OCI-LY1 (cell line): ENCODE data around the gene F10.

Experiments
- H2AFZ ChIP-seq: fragments of 200-600 bp; sonication (generic), shearing (Covaris generic); 2 replicates; pipeline ENCODE4 v1.6.0; 2014; ENCODE audit warnings: antibody characterized with exemption, mild to moderate bottlenecking, low read length
- H3F3A ChIP-seq: fragments of 200-600 bp; sonication (generic), shearing (Covaris generic); 2 replicates; pipeline ENCODE4 v1.6.0; 2014; ENCODE audit warnings: mild to moderate bottlenecking, antibody characterized with exemption, low read length, moderate library complexity; ENCODE audit not compliant: insufficient read depth
- H3K27ac ChIP-seq: fragments of 200-600 bp; sonication (generic); 2 replicates; pipeline ENCODE4 v1.5.1; 2014; ENCODE audit warnings: low read length, mixed run types, mild to moderate bottlenecking, low read depth; ENCODE audit not compliant: poor library complexity, severe bottlenecking
- H3K27me3 ChIP-seq: fragments of 200-600 bp; sonication (generic); 2 replicates; pipeline ENCODE4 v1.6.0; 2014; ENCODE audit warnings: antibody characterized with exemption, mild to moderate bottlenecking, low read length, moderate library complexity; ENCODE audit not compliant: insufficient read depth
- H3K36me3 ChIP-seq: fragments of 200-600 bp; sonication (generic); 2 replicates; pipeline ENCODE4 v1.6.1; 2014; ENCODE audit warnings: mild to moderate bottlenecking, antibody characterized with exemption, low read length, moderate library complexity, mixed read lengths; ENCODE audit not compliant: insufficient read depth
- H3K4me1 ChIP-seq: fragments of 200-600 bp; sonication (generic); 2 replicates; pipeline ENCODE4 v1.5.1; 2014; ENCODE audit warnings: mild to moderate bottlenecking, low read length, moderate library complexity; ENCODE audit not compliant: insufficient read depth, severe bottlenecking
- H3K4me2 ChIP-seq: fragments of 200-600 bp; sonication (generic), shearing (Covaris generic); 2 replicates; pipeline ENCODE4 v1.6.1; 2014; ENCODE audit warnings: low read length
- H3K4me3 ChIP-seq: fragments of 200-600 bp; sonication (generic); 2 replicates; pipeline ENCODE4 v1.5.1; 2014; ENCODE audit warnings: low read length, low read depth, mild to moderate bottlenecking, mixed read lengths; ENCODE audit not compliant: poor library complexity, severe bottlenecking
- H3K79me2 ChIP-seq: fragments of 200-600 bp; shearing (Covaris generic); 2 replicates; pipeline ENCODE4 v1.6.1; 2016; ENCODE audit warnings: mixed run types, low read length, mixed read lengths; ENCODE audit not compliant: insufficient read depth
- H3K9ac ChIP-seq: fragments of 200-600 bp; sonication (generic), shearing (Covaris generic); 2 replicates; pipeline ENCODE4 v1.6.1; 2014; ENCODE audit warnings: mild to moderate bottlenecking, low read length, mixed read lengths
- H3K9me2 ChIP-seq: fragments of 200-600 bp; sonication (generic), shearing (Covaris generic); 2 replicates; pipeline ENCODE4 v1.6.1; 2014; ENCODE audit warnings: low read depth, mild to moderate bottlenecking, low read length, mixed read lengths
- H3K9me3 ChIP-seq: fragments of 200-600 bp; shearing (Covaris generic); 2 replicates; pipeline ENCODE4 v1.6.1; 2014; ENCODE audit warnings: low read length, mixed read lengths
- H4K20me1 ChIP-seq: fragments of 200-600 bp; sonication (generic), shearing (Covaris generic); 2 replicates; pipeline ENCODE4 v1.6.0; 2016; ENCODE audit warnings: mild to moderate bottlenecking, low read length; ENCODE audit not compliant: insufficient read depth
- EZH2 ChIP-seq: fragments of 200-600 bp; sonication (generic), shearing (Covaris generic); IDR thresholded peaks from 2 replicates; pipeline ENCODE4 v1.8.0; 2017; ENCODE audit warnings: borderline replicate concordance, mixed run types, mild to moderate bottlenecking, antibody characterized with exemption, low read length, moderate library complexity, mixed read lengths
- TF ChIP-seq, protein P1 (sequence below): fragments of 200-600 bp; sonication (generic), shearing (Covaris generic); IDR thresholded peaks from 2 replicates; pipeline ENCODE4 v1.5.1; 2017; ENCODE audit warnings: mild to moderate bottlenecking, antibody characterized with exemption, low read length, moderate library complexity, mixed read lengths

Gene F10

DNA sequence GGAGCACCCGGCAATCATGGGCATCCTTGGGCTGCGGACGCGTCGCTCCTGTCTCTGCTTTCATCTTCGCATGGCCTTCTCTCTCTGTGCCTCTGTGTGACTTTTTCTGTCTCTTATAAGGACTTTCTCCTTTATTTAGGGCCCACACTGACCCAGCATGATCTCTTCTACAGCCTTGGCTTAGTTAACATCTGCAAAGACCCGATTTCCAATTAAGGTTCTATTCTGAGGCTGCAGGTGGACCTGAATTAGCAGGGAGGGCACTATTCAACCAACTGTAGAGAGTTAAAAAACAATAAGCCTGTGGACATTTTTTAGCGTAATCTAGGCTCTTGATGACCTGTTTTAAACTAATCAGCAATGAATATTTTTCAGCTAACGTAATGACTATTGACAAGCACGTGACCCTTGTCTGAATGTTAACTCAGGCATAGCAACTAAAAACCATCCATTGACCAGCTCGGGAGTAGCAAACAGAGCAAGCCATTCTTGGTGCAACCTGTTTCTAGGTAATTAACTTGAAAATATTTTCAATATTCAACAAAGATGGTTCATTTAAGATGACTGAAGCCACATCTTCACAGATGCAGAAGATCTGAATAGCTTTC is 15.2 kb downstream of the F10 start:
- Histone ChIP-seq H3K27me3 (peaks cover 4% of the 10 kb centered on the region; the same call in 1 of the 2 replicates), H3K9ac (no peak overlapping the region), H3K36me3 (no peaks in the 10 kb centered on the region), H3K27ac (no peak overlapping the region), H3K4me2 (no peak overlapping the region), H3K4me3 (no peak overlapping the region), H2AFZ (no peak overlapping the region), H3K9me3 (no peaks in the 10 kb centered on the region), H3K9me2 (no peaks in the 10 kb centered on the region), H3K4me1 (no peaks in the 10 kb centered on the region), H3F3A (no peaks in the 10 kb centered on the region), H4K20me1 (no peaks in the 10 kb centered on the region), H3K79me2 (no peaks in the 10 kb centered on the region)
- TF ChIP-seq, protein P1, sequence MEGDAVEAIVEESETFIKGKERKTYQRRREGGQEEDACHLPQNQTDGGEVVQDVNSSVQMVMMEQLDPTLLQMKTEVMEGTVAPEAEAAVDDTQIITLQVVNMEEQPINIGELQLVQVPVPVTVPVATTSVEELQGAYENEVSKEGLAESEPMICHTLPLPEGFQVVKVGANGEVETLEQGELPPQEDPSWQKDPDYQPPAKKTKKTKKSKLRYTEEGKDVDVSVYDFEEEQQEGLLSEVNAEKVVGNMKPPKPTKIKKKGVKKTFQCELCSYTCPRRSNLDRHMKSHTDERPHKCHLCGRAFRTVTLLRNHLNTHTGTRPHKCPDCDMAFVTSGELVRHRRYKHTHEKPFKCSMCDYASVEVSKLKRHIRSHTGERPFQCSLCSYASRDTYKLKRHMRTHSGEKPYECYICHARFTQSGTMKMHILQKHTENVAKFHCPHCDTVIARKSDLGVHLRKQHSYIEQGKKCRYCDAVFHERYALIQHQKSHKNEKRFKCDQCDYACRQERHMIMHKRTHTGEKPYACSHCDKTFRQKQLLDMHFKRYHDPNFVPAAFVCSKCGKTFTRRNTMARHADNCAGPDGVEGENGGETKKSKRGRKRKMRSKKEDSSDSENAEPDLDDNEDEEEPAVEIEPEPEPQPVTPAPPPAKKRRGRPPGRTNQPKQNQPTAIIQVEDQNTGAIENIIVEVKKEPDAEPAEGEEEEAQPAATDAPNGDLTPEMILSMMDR, result no peak
- no peak for TF ChIP-seq EZH2

- no peak overlapping the region for H3K9ac ChIP-seq
- H3K4me1 ChIP-seq, result no peaks in the 10 kb centered on the region
- H3K27ac ChIP-seq, result no peak overlapping the region
- no peaks in the 10 kb centered on the region for H3K79me2 ChIP-seq
- no peaks in the 10 kb centered on the region for H3K9me3 ChIP-seq
- no peaks in the 10 kb centered on the region for H3F3A ChIP-seq
- H3K27me3 ChIP-seq, result peaks cover 13% of the 10 kb centered on the region
- no peaks in the 10 kb centered on the region for H3K36me3 ChIP-seq
- TF ChIP-seq EZH2, result no peak
- TF ChIP-seq, protein P1, result no peak
- no peak overlapping the region for H3K4me3 ChIP-seq
- H3K4me2 ChIP-seq, result no peak overlapping the region
- H2AFZ ChIP-seq, result no peak overlapping the region
- no peaks in the 10 kb centered on the region for H3K9me2 ChIP-seq
- H4K20me1 ChIP-seq, result no peaks in the 10 kb centered on the region
Measured at GRCh38 chr13:113138792-113139551, 16.4 kb downstream of the F10 start.

- Histone ChIP-seq H3K4me2 (no peak overlapping the region), H3K36me3 (no peaks in the 10 kb centered on the region), H3K4me1 (no peaks in the 10 kb centered on the region), H3K27ac (no peak overlapping the region), H3F3A (no peaks in the 10 kb centered on the region), H3K79me2 (no peaks in the 10 kb centered on the region), H3K27me3 (peaks cover 19% of the 10 kb centered on the region), H3K9ac (no peak overlapping the region), H3K9me3 (no peaks in the 10 kb centered on the region), H3K9me2 (no peaks in the 10 kb centered on the region), H2AFZ (no peak overlapping the region), H3K4me3 (no peak overlapping the region), H4K20me1 (no peaks in the 10 kb centered on the region)
- TF ChIP-seq, protein P1, result no peak
- no peak for TF ChIP-seq EZH2
Measured at GRCh38 chr13:113139577-113139976, 17.0 kb downstream of the F10 start.
